Liver (tissue), 9 donors: ENCODE measurements around the gene GRID1. TPM values are rescaled to one million over a fixed set of nuclear protein-coding genes. Genes with fewer than 3 reads are reported as not detected.

Experiments used
- DNase-seq: peaks from one replicate; pipeline ENCODE4 v3.0.0-alpha.2; 2017; ENCODE audit warnings: low spot score
- H3K27ac ChIP-seq, 2 donors: one replicate each; pipeline ENCODE4 v1.7.0; 2013; ENCODE audit warnings: inconsistent platforms in 2 of 2, low read length in 2 of 2, control low read depth in 1 of 2, low read depth in 1 of 2, mild to moderate bottlenecking in 1 of 2
- H3K27me3 ChIP-seq, 4 donors: one replicate each; pipeline versions ENCODE4 v1.6.1 to v1.7.0; 2013; ENCODE audit warnings: low read length in 3 of 4, inconsistent platforms in 1 of 4, mild to moderate bottlenecking in 1 of 4, moderate library complexity in 1 of 4; ENCODE audit not compliant: control insufficient read depth in 4 of 4, insufficient read depth in 4 of 4
- H3K36me3 ChIP-seq, 4 donors: one replicate each; pipeline versions ENCODE4 v1.6.1 to v1.7.0; 2013; ENCODE audit warnings: low read length in 3 of 4, mild to moderate bottlenecking in 3 of 4, low read depth in 1 of 4, moderate library complexity in 1 of 4; ENCODE audit not compliant: control insufficient read depth in 4 of 4, insufficient read depth in 3 of 4
- H3K4me1 ChIP-seq, 4 donors: one replicate each; pipeline versions ENCODE4 v1.6.1 to v1.7.0; 2013; ENCODE audit warnings: low read length in 3 of 4, mild to moderate bottlenecking in 3 of 4, moderate library complexity in 1 of 4; ENCODE audit not compliant: control insufficient read depth in 4 of 4, insufficient read depth in 4 of 4
- H3K4me3 ChIP-seq, 3 donors: one replicate each; pipeline versions ENCODE4 v1.6.1 to v1.7.0; 2013; ENCODE audit warnings: low read length in 3 of 3, control low read depth in 1 of 3, low read depth in 1 of 3, mild to moderate bottlenecking in 1 of 3
- H3K9ac ChIP-seq, 2 donors: one replicate each; pipeline ENCODE4 v1.7.0; 2013; ENCODE audit warnings: low read length in 2 of 2, mild to moderate bottlenecking in 2 of 2, moderate library complexity in 2 of 2, control low read depth in 1 of 2, low read depth in 1 of 2
- H3K9me3 ChIP-seq, 4 donors: one replicate each; pipeline versions ENCODE4 v1.6.1 to v1.7.0; 2013; ENCODE audit warnings: low read length in 3 of 4; ENCODE audit not compliant: control insufficient read depth in 4 of 4
- ATF3 ChIP-seq: IDR thresholded peaks from 2 replicates; pipeline ENCODE4 v1.6.1; 2016; ENCODE audit warnings: antibody characterized with exemption
- CTCF ChIP-seq: fragments of 150-350 bp; IDR thresholded peaks from 2 replicates; pipeline ENCODE4 v1.5.1; 2017; ENCODE audit warnings: improper control_type of control experiment, low read depth, low read length; ENCODE audit not compliant: missing input control
- EGR1 ChIP-seq, 2 donors: IDR thresholded peaks; 2 replicates each; pipeline ENCODE4 v1.6.1; 2016 to 2018; ENCODE audit warnings: antibody characterized with exemption in 2 of 2, low read depth in 2 of 2
- FOXA1 ChIP-seq: IDR thresholded peaks from 2 replicates; pipeline ENCODE4 v1.6.1; 2016; ENCODE audit warnings: antibody characterized with exemption
- FOXA2 ChIP-seq: IDR thresholded peaks from 2 replicates; pipeline ENCODE4 v1.6.1; 2016; ENCODE audit warnings: antibody characterized with exemption
- GABPA ChIP-seq, 2 donors: IDR thresholded peaks in 1 of 2; conservative IDR thresholded peaks in 1 of 2; 2 replicates each; pipeline ENCODE4 v1.6.1; 2016; ENCODE audit warnings: antibody characterized with exemption in 2 of 2, mild to moderate bottlenecking in 1 of 2, moderate library complexity in 1 of 2
- HNF4A ChIP-seq, 2 donors: conservative IDR thresholded peaks; 2 replicates each; pipeline ENCODE4 v1.6.1; 2016; ENCODE audit warnings: antibody characterized with exemption in 2 of 2, mild to moderate bottlenecking in 2 of 2
- HNF4G ChIP-seq: IDR thresholded peaks from 2 replicates; pipeline ENCODE4 v1.6.1; 2016; ENCODE audit warnings: antibody characterized with exemption
- JUND ChIP-seq, 2 donors: IDR thresholded peaks; 2 replicates each; pipeline ENCODE4 v1.6.1; 2016; ENCODE audit warnings: antibody characterized with exemption in 2 of 2
- MAX ChIP-seq: IDR thresholded peaks from 2 replicates; pipeline ENCODE4 v1.6.1; 2016; ENCODE audit warnings: antibody characterized with exemption
- NR2F2 ChIP-seq: IDR thresholded peaks from 2 replicates; pipeline ENCODE4 v1.6.1; 2016; ENCODE audit warnings: antibody characterized with exemption
- RAD21 ChIP-seq, 2 donors: IDR thresholded peaks; 2 replicates each; pipeline ENCODE4 v1.6.1; 2016; ENCODE audit warnings: antibody characterized with exemption in 2 of 2, mild to moderate bottlenecking in 2 of 2
- REST ChIP-seq: IDR thresholded peaks from 2 replicates; pipeline ENCODE4 v1.6.1; 2016; ENCODE audit warnings: antibody characterized with exemption, mild to moderate bottlenecking
- RXRA ChIP-seq, 2 donors: IDR thresholded peaks; 2 replicates each; pipeline ENCODE4 v1.6.1; 2017 to 2018; ENCODE audit warnings: antibody characterized with exemption in 2 of 2, mild to moderate bottlenecking in 1 of 2
- SP1 ChIP-seq: IDR thresholded peaks from 2 replicates; pipeline ENCODE4 v1.6.1; 2018; ENCODE audit warnings: antibody characterized with exemption, mild to moderate bottlenecking
- TAF1 ChIP-seq: conservative IDR thresholded peaks from 2 replicates; pipeline ENCODE4 v1.6.1; 2016; ENCODE audit warnings: antibody characterized with exemption, mild to moderate bottlenecking
- YY1 ChIP-seq: IDR thresholded peaks from 2 replicates; pipeline ENCODE4 v1.6.1; 2016; ENCODE audit warnings: antibody characterized with exemption, mild to moderate bottlenecking
- ZBTB33 ChIP-seq: IDR thresholded peaks from 2 replicates; pipeline ENCODE4 v1.6.1; 2016; ENCODE audit warnings: antibody characterized with exemption
- WGBS: extraction: QIAGEN DNeasy Blood & Tissue Kit; methylation state at CpG from one replicate; pipeline ENCODE4 v1.1.7; 2013; 5-methylcytosine and 5-hydroxymethylcytosine counted together
- polyA plus RNA-seq, 2 donors: library from polyadenylated mRNA; stranded (reverse) in 1 of 2; unstranded in 1 of 2; fragments of 200-250 nt in 1 of 2; fragments of >200 nt in 1 of 2; fragmentation: Nextera tagmentation in 1 of 2; extraction: Ambion mirVana in 1 of 2; gene quantifications; one replicate each; pipeline versions ENCODE4 v1.2.1 to v1.2.3, GENCODE V29; 2013 to 2015
- total RNA-seq, 2 donors: library from RNA; depleted of rRNA; stranded (reverse); fragments of >200 nt; gene quantifications; one replicate each; pipeline ENCODE4 v1.2.3, GENCODE V29; 2014
- donor health status: healthy.
- donor health status: healthy.
- donor health status: healthy.
- donor health status: healthy.
- donor health status: healthy.

GRID1 gene
- total and polyA plus RNA-seq, 4 donors, result 0.09 to 0.17 (median 0.14) TPM; not detected in 1

- H3K27me3 ChIP-seq, result peaks cover 3 to 9% (median 4%) of the 10 kb centered on the region in 4 donors
- H3K4me3 ChIP-seq, result peak overlapping the region in 1 of 3 donors; percentile 57
- TF ChIP-seq EGR1 (IDR thresholded peaks at IDR 0.05; ENCODE audit: low read depth in 2 of 2), result no peak
- no peak for TF ChIP-seq RXRA (IDR thresholded peaks at IDR 0.05)
- TF ChIP-seq MAX, result no peak
- H3K9me3 ChIP-seq, result no peaks in the 10 kb centered on the region
- no peak overlapping the region for H3K27ac ChIP-seq
- peaks cover 12 to 44% (median 28%) of the 10 kb centered on the region in 4 donors for H3K4me1 ChIP-seq
- WGBS, result 11% methylated on average over 62 of the region's 62 CpGs
- H3K36me3 ChIP-seq, result no peaks in the 10 kb centered on the region
- no peak for DNase-seq
- no peak overlapping the region for H3K9ac ChIP-seq
Observed at GRCh38 chr10:86367152-86367951, 757 bp upstream of the GRID1 start.

GRCh38 chr10:86366902-86367151 is 232 bp upstream of the GRID1 start:
- no peaks in the 10 kb centered on the region for H3K36me3 ChIP-seq
- peak overlapping the region in 1 of 3 donors; percentile 57 for H3K4me3 ChIP-seq
- no peaks in the 10 kb centered on the region for H3K9me3 ChIP-seq
- H3K27ac ChIP-seq, result no peak overlapping the region
- H3K27me3 ChIP-seq, result peaks cover 3 to 9% (median 4%) of the 10 kb centered on the region in 4 donors
- peaks cover 12 to 46% (median 28%) of the 10 kb centered on the region in 4 donors for H3K4me1 ChIP-seq
- DNase-seq, result no peak
- no peak overlapping the region for H3K9ac ChIP-seq
- 1% methylated on average over 38 of the region's 38 CpGs for WGBS
- TF ChIP-seq FOXA1, result no peak

GRCh38 chr10:86365346-86366032 is 1.1 kb downstream of the GRID1 start:
- Histone ChIP-seq H3K9me3 (no peaks in the 10 kb centered on the region), H3K27ac (no peak overlapping the region), H3K27me3 (peaks cover 3 to 9% (median 3%) of the 10 kb centered on the region in 4 donors), H3K9ac (no peak overlapping the region), H3K4me1 (peaks cover 12 to 56% (median 34%) of the 10 kb centered on the region in 4 donors), H3K4me3 (peak overlapping the region; percentile 7 to 57 (median 53)), H3K36me3 (no peaks in the 10 kb centered on the region)
- DNase-seq, result no peak
- 4% methylated on average over 47 of the region's 47 CpGs for WGBS
- TF ChIP-seq FOXA1 (no peak), TAF1 (no peak), ATF3 (no peak), YY1 (no peak), EGR1 (IDR thresholded peaks at IDR 0.05; ENCODE audit: low read depth in 2 of 2) (no peak), REST (no peak), FOXA2 (no peak), HNF4A (conservative IDR thresholded peaks at IDR 0.05) (no peak), SP1 (no peak), HNF4G (no peak), NR2F2 (no peak), MAX (no peak), RAD21 (IDR thresholded peaks at IDR 0.05) (no peak), JUND (IDR thresholded peaks at IDR 0.05) (no peak), GABPA (IDR thresholded peaks at IDR 0.05 in 1 of 2, conservative IDR thresholded peaks at IDR 0.05 in 1 of 2) (no peak), CTCF (no peak), ZBTB33 (no peak), RXRA (IDR thresholded peaks at IDR 0.05) (no peak)
